ENCODE measurements around the gene STK26. TPM values are rescaled to one million over a fixed set of nuclear protein-coding genes. Genes with fewer than 3 reads are reported as not detected.

STK26 gene
- total and polyA plus RNA-seq, 2 donors (not counting 1 experiment from before 2014, with no cell fraction given): 12.4 to 32.1 TPM

DNA sequence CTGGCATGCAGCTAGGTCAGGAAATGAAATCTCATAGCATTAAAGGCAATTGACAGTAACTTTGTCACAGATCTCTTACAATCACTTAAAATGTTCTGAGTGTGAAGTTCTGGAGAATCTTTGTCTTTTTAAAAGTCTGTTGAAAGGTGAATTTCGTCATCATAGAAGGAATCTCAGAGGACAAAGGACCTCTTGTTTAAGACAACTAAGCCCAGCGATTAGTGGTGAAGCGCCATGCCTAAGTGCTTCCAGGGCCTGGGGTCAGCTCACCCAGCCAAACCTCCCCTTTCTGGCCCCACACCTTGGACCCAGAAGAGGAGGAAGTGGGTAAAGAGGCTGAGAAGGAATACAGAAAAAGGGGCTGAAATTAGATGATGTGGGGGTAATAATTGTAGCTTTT lies 96.2 kb downstream of the STK26 start:
- ATAC-seq (ENCODE audit: low read depth) (no peak), DNase-seq (no peak)
- H4K20me1 ChIP-seq (ENCODE audit: control insufficient read depth, insufficient read depth, low read length, poor library complexity, severe bottlenecking): no peaks in the 10 kb centered on the region
- TF ChIP-seq, protein P1, sequence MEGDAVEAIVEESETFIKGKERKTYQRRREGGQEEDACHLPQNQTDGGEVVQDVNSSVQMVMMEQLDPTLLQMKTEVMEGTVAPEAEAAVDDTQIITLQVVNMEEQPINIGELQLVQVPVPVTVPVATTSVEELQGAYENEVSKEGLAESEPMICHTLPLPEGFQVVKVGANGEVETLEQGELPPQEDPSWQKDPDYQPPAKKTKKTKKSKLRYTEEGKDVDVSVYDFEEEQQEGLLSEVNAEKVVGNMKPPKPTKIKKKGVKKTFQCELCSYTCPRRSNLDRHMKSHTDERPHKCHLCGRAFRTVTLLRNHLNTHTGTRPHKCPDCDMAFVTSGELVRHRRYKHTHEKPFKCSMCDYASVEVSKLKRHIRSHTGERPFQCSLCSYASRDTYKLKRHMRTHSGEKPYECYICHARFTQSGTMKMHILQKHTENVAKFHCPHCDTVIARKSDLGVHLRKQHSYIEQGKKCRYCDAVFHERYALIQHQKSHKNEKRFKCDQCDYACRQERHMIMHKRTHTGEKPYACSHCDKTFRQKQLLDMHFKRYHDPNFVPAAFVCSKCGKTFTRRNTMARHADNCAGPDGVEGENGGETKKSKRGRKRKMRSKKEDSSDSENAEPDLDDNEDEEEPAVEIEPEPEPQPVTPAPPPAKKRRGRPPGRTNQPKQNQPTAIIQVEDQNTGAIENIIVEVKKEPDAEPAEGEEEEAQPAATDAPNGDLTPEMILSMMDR (IDR thresholded peaks at IDR 0.05): no peak
- no peak for TF ChIP-seq EZH2 (IDR thresholded peaks at IDR 0.05; ENCODE audit: borderline replicate concordance, insufficient read depth, low read depth, low read length, poor library complexity, severe bottlenecking)
- H3K27ac ChIP-seq (ENCODE audit: low read length in 2 of 2): no peak overlapping the region
- no peaks in the 10 kb centered on the region for H3K9me3 ChIP-seq (ENCODE audit: control extremely low read depth in 1 of 3, control insufficient read depth in 2 of 3, insufficient read depth in 1 of 3, low read length in 2 of 3)
- CTCF ChIA-PET: no interaction called here
- H3K27me3 ChIP-seq (replicated peaks in 1 of 4; ENCODE audit: control extremely low read depth in 1 of 4, control insufficient read depth in 3 of 4, insufficient read depth in 4 of 4, low read length in 3 of 4): peaks cover 0 to 4% (median 0%) of the 10 kb centered on the region in 4 experiments
- no peak overlapping the region for H3K9ac ChIP-seq (ENCODE audit: low read length)
- H3K36me3 ChIP-seq (replicated peaks in 1 of 2; ENCODE audit: control extremely low read depth in 1 of 2, control insufficient read depth in 1 of 2, extremely low read depth in 1 of 2, insufficient read depth in 2 of 2, low read length in 1 of 2): no peaks in the 10 kb centered on the region
- no peak overlapping the region for H3K4me3 ChIP-seq (ENCODE audit: control extremely low read depth in 1 of 5, extremely low read depth in 1 of 5, insufficient read depth in 1 of 5, low read depth in 2 of 5, low read length in 4 of 5)
- no peaks in the 10 kb centered on the region for H3K79me2 ChIP-seq (ENCODE audit: control insufficient read depth, insufficient read depth, low read length)
- no peak overlapping the region for H2AFZ ChIP-seq (ENCODE audit: insufficient read depth, low read depth, low read length, poor library complexity, severe bottlenecking)
- H3K9me3 Mint-ChIP-seq (ENCODE audit: insufficient read depth): no peaks in the 10 kb centered on the region
- POLR2A ChIA-PET: no interaction called here
- H3K4me3 Mint-ChIP-seq: no peak overlapping the region
- intact Hi-C loops (cut with micrococcal nuclease): no loop called here
- H3K4me2 ChIP-seq (replicated peaks; ENCODE audit: low read depth, low read length, poor library complexity, severe bottlenecking): no peak overlapping the region
- H3K27ac Mint-ChIP-seq: no peak overlapping the region
- H3K27me3 Mint-ChIP-seq: no peaks in the 10 kb centered on the region
- no peaks in the 10 kb centered on the region for H3K4me1 Mint-ChIP-seq
- H3K4me1 ChIP-seq (ENCODE audit: control insufficient read depth in 2 of 2, insufficient read depth in 2 of 2, low read length in 2 of 2): no peaks in the 10 kb centered on the region
- WGBS (ENCODE audit: insufficient coverage): no CpG with 5 or more reads among the region's 3 CpGs

DNA sequence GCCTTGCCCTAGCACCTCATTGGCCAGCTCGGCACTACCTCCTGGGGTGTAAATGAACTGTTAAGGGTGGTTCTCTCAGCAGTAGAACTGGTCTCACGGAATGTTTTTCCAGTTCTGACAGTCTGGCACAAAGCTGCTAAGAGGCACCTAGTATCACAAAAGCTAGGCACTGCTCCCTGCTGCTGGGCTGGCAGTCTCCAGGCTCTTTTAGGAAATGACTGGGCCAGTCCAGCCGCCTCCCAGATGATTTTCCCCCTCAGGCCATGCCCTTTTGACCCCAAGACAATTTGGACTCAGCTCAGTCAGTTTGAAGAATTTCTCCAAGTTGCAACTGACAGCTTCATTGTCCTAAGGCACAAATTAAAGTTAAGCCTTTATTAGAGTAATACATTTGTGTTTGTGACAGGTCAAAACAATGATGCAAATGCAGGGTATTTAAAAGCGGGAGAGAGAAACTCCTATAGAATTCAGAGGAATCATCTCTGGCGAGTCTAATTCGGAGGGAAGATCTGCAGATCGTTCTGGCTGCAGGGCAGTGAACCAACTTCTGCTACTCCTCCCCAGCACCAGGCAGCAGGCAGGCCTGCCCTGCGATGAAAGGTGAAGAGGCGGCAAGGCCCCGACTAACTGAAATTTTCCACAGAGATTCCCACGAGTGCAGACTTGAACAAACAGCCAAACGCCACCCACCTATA lies 96.9 kb downstream of the STK26 start:
- POLR2A ChIA-PET: no interaction called here
- Histone ChIP-seq H3K9ac (ENCODE audit: low read length) (no peak overlapping the region), H3K79me2 (ENCODE audit: control insufficient read depth, insufficient read depth, low read length) (no peaks in the 10 kb centered on the region), H3K9me3 (ENCODE audit: control extremely low read depth in 1 of 3, control insufficient read depth in 2 of 3, insufficient read depth in 1 of 3, low read length in 2 of 3) (no peaks in the 10 kb centered on the region), H4K20me1 (ENCODE audit: control insufficient read depth, insufficient read depth, low read length, poor library complexity, severe bottlenecking) (no peaks in the 10 kb centered on the region), H3K27ac (ENCODE audit: low read length in 2 of 2) (no peak overlapping the region), H3K4me1 (ENCODE audit: control insufficient read depth in 2 of 2, insufficient read depth in 2 of 2, low read length in 2 of 2) (no peaks in the 10 kb centered on the region), H3K27me3 (replicated peaks in 1 of 4; ENCODE audit: control extremely low read depth in 1 of 4, control insufficient read depth in 3 of 4, insufficient read depth in 4 of 4, low read length in 3 of 4) (peaks cover 0 to 4% (median 0%) of the 10 kb centered on the region in 4 experiments), H2AFZ (ENCODE audit: insufficient read depth, low read depth, low read length, poor library complexity, severe bottlenecking) (no peak overlapping the region), H3K4me2 (replicated peaks; ENCODE audit: low read depth, low read length, poor library complexity, severe bottlenecking) (no peak overlapping the region), H3K4me3 (ENCODE audit: control extremely low read depth in 1 of 5, extremely low read depth in 1 of 5, insufficient read depth in 1 of 5, low read depth in 2 of 5, low read length in 4 of 5) (no peak overlapping the region), H3K36me3 (replicated peaks in 1 of 2; ENCODE audit: control extremely low read depth in 1 of 2, control insufficient read depth in 1 of 2, extremely low read depth in 1 of 2, insufficient read depth in 2 of 2, low read length in 1 of 2) (no peaks in the 10 kb centered on the region)
- Mint-ChIP-seq H3K4me3 (no peak overlapping the region), H3K27me3 (no peaks in the 10 kb centered on the region), H3K9me3 (ENCODE audit: insufficient read depth) (no peaks in the 10 kb centered on the region), H3K27ac (no peak overlapping the region), H3K4me1 (no peaks in the 10 kb centered on the region)
- TF ChIP-seq EZH2 (IDR thresholded peaks at IDR 0.05; ENCODE audit: borderline replicate concordance, insufficient read depth, low read depth, low read length, poor library complexity, severe bottlenecking): no peak
- TF ChIP-seq, protein P1 (IDR thresholded peaks at IDR 0.05): no peak
- WGBS (ENCODE audit: insufficient coverage): 90% methylated on average over 8 of the region's 12 CpGs
- CTCF ChIA-PET: no interaction called here
- ATAC-seq (ENCODE audit: low read depth) (no peak), DNase-seq (no peak)
- intact Hi-C loops (cut with micrococcal nuclease): no loop called here
